NCI-H2227 (cell line): ENCODE measurements around the gene MARCO.

Source experiments
- DNase-seq: peaks from one replicate; lab custom pipeline; 2025; ENCODE audit not compliant: unreplicated experiment; lab: John Stamatoyannopoulos, UW

The MARCO gene

GRCh38 chr2:118971245-118972122 lies 29.5 kb downstream of the MARCO start:
- no peak for DNase-seq

- DNase-seq, result no peak
These were observed 31.6 kb downstream of the MARCO start for GRCh38 chr2:118973542-118973951.

- no peak for DNase-seq
These were observed 32.4 kb downstream of the MARCO start for GRCh38 chr2:118974103-118974993.

- DNase-seq, result no peak
These were observed 33.1 kb downstream of the MARCO start for GRCh38 chr2:118975133-118975532.

- no peak for DNase-seq
These were observed 36.1 kb downstream of the MARCO start for GRCh38 chr2:118978064-118978463.

- DNase-seq, result no peak
These were observed 37.3 kb downstream of the MARCO start for GRCh38 chr2:118979152-118979861.

GRCh38 chr2:118980022-118980421 lies 38.0 kb downstream of the MARCO start:
- no peak for DNase-seq

GRCh38 chr2:118980573-118980972 lies 38.6 kb downstream of the MARCO start:
- no peak for DNase-seq

GRCh38 chr2:118981632-118982031 lies 39.6 kb downstream of the MARCO start:
- DNase-seq, result no peak

GRCh38 chr2:118982039-118982438 lies 40.0 kb downstream of the MARCO start:
- DNase-seq, result no peak

- no peak for DNase-seq
These were observed 41.1 kb downstream of the MARCO start for GRCh38 chr2:118983133-118983532.

GRCh38 chr2:118983915-118984314 lies 41.9 kb downstream of the MARCO start:
- no peak for DNase-seq

GRCh38 chr2:118986738-118987137 lies 44.7 kb downstream of the MARCO start:
- no peak for DNase-seq

- no peak for DNase-seq
These were observed 45.9 kb downstream of the MARCO start for GRCh38 chr2:118987886-118988285.

- DNase-seq, result no peak
These were observed 46.7 kb downstream of the MARCO start for GRCh38 chr2:118988706-118989105.

GRCh38 chr2:118989481-118989880 lies 47.5 kb downstream of the MARCO start:
- DNase-seq, result no peak

- no peak for DNase-seq
These were observed 49.0 kb downstream of the MARCO start for GRCh38 chr2:118990757-118991545.

GRCh38 chr2:118991554-118991953 lies 49.6 kb downstream of the MARCO start:
- DNase-seq, result no peak

- DNase-seq, result no peak
These were observed 50.9 kb downstream of the MARCO start for GRCh38 chr2:118992740-118993391.

- DNase-seq, result no peak
These were observed 51.4 kb downstream of the MARCO start for GRCh38 chr2:118993392-118993752.
